GM18909 (cell line): ENCODE results near the gene OSBPL1A.
A peak's percentile ranks its signal among the peaks of the same experiment; 100 is the strongest.
"Not testable (repeated sequence)": the region's sequence is repeated elsewhere in the genome, so short reads cannot be mapped to it uniquely, and the experiment has no call there.

Source experiments
- ATAC-seq: cut with Tn5 transposase; IDR thresholded peaks from one replicate; pipeline ENCODE4 v1.9.1; 2021; ENCODE audit warnings: mild to moderate bottlenecking; ENCODE audit not compliant: unreplicated experiment, poor library complexity

Gene OSBPL1A

GRCh38 chr18:24195296-24196053 is 202.1 kb downstream of the OSBPL1A start:
- ATAC-seq: no peak

GRCh38 chr18:24190590-24190989 is 207.0 kb downstream of the OSBPL1A start:
- ATAC-seq: no peak

GRCh38 chr18:24189664-24190346 is 207.8 kb downstream of the OSBPL1A start:
- no peak for ATAC-seq

- peak; percentile 73 for ATAC-seq
Measured at GRCh38 chr18:24189007-24189528, 208.6 kb downstream of the OSBPL1A start.

- ATAC-seq: no peak
Measured at GRCh38 chr18:24188120-24188519, 209.5 kb downstream of the OSBPL1A start.

- no peak for ATAC-seq
Measured at GRCh38 chr18:24187689-24188088, 209.9 kb downstream of the OSBPL1A start.

- ATAC-seq: peak; percentile 71
Measured at GRCh38 chr18:24187049-24187448, 210.6 kb downstream of the OSBPL1A start.

- no peak for ATAC-seq
Measured at GRCh38 chr18:24185805-24186204, 211.8 kb downstream of the OSBPL1A start.

GRCh38 chr18:24181806-24182205 is 215.8 kb downstream of the OSBPL1A start:
- ATAC-seq: no peak

GRCh38 chr18:24180048-24180447 is 217.6 kb downstream of the OSBPL1A start:
- no peak for ATAC-seq

GRCh38 chr18:24177499-24178133 is 220.0 kb downstream of the OSBPL1A start:
- no peak for ATAC-seq

GRCh38 chr18:24176727-24177416 is 220.8 kb downstream of the OSBPL1A start:
- ATAC-seq: peak; percentile 88

- no peak for ATAC-seq
Measured at GRCh38 chr18:24173997-24174396, 223.6 kb downstream of the OSBPL1A start.

- no peak for ATAC-seq
Measured at GRCh38 chr18:24170360-24170759, 227.3 kb downstream of the OSBPL1A start.

GRCh38 chr18:24168496-24168895 is 229.1 kb downstream of the OSBPL1A start:
- no peak for ATAC-seq

- ATAC-seq: no peak
Measured at GRCh38 chr18:24161304-24161703, 236.3 kb downstream of the OSBPL1A start.

GRCh38 chr18:24160086-24160485 is 237.5 kb downstream of the OSBPL1A start:
- ATAC-seq: no peak

GRCh38 chr18:24157855-24158254 is 239.8 kb downstream of the OSBPL1A start:
- ATAC-seq: no peak

- ATAC-seq: no peak
Measured at GRCh38 chr18:24153397-24153796, 244.2 kb downstream of the OSBPL1A start.

GRCh38 chr18:24149591-24149990 is 248.0 kb downstream of the OSBPL1A start:
- ATAC-seq: not testable (repeated sequence)
